A549 (cell line): ENCODE results near the gene TPD52L1.

Experiments
- GATA3 ChIP-seq: IDR thresholded peaks from 2 replicates; pipeline ENCODE4 v1.6.1; 2012; ENCODE audit warnings: borderline replicate concordance
- HOXB5 ChIP-seq: fragments of 250-450 bp; sonication (Bioruptor Pico); IDR thresholded peaks from 2 replicates; pipeline ENCODE4 v1.5.0; 2020; ENCODE audit warnings: mild to moderate bottlenecking, moderate library complexity
- SMC3 ChIP-seq: fragments of >200 bp; sonication (Bioruptor Twin); formaldehyde crosslinking; IDR thresholded peaks from 3 replicates; pipeline ENCODE4 v1.6.1; 2018; ENCODE audit warnings: inconsistent platforms
- TF ChIP-seq, protein P1 (sequence below): fragments of >200 bp; sonication (Bioruptor Twin); formaldehyde crosslinking; IDR thresholded peaks from 3 replicates; pipeline ENCODE4 v1.5.1; 2016

DNA sequence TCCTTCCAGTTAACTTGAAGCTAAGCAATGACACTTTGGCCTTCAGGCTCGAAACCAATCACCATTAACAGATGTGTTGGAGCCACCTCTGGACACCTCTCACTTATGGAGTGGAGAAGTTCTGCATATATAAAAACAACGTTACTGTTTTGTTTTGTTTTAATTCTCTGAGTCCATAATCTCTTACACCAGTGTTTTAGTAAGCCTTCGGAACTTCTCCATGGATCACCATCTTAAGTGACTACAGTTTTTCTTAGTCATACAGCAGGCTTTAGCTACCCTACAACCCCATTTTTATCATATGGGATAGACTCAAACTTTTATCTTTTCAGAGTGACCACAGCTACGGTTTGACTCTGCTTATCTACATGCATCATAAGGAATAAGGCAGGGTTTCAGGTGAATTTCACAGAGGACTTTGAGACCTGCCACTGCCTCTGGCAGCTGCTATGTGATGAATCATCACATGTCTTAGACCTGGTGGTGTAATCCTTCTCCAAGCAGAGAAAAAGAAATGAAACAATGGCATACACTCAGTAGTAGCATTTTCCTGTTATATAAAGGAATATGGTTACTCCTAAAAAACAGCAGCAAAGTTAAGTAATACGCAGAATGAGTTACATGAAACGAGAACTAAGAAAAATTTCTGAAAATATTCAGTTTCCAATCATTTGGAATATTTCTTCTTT, 153.7 kb downstream of the TPD52L1 start:
- TF ChIP-seq, protein P1, sequence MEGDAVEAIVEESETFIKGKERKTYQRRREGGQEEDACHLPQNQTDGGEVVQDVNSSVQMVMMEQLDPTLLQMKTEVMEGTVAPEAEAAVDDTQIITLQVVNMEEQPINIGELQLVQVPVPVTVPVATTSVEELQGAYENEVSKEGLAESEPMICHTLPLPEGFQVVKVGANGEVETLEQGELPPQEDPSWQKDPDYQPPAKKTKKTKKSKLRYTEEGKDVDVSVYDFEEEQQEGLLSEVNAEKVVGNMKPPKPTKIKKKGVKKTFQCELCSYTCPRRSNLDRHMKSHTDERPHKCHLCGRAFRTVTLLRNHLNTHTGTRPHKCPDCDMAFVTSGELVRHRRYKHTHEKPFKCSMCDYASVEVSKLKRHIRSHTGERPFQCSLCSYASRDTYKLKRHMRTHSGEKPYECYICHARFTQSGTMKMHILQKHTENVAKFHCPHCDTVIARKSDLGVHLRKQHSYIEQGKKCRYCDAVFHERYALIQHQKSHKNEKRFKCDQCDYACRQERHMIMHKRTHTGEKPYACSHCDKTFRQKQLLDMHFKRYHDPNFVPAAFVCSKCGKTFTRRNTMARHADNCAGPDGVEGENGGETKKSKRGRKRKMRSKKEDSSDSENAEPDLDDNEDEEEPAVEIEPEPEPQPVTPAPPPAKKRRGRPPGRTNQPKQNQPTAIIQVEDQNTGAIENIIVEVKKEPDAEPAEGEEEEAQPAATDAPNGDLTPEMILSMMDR, result no peak
- no peak for TF ChIP-seq GATA3
- TF ChIP-seq HOXB5 (CRISPR knock-in tag), result no peak
- no peak for TF ChIP-seq SMC3
